ENCODE measurements around the gene HSD17B2. TPM values are rescaled to one million over a fixed set of nuclear protein-coding genes. Genes with fewer than 3 reads are reported as not detected.

Gene HSD17B2
- total RNA-seq, 2 donors from 2014 or later, result not detected

GRCh38 chr16:82061861-82062525, 26.9 kb downstream of the HSD17B2 start:
- Mint-ChIP-seq H3K36me3 (ENCODE audit: low read depth) (no peaks in the 10 kb centered on the region), H3K27ac (no peak overlapping the region), H3K9me3 (no peaks in the 10 kb centered on the region), H3K4me1 (peaks cover 11% of the 10 kb centered on the region), H3K27me3 (ENCODE audit: insufficient read depth) (peaks cover 6% of the 10 kb centered on the region), H3K4me3 (no peak overlapping the region)
- H3K36me3 ChIP-seq (ENCODE audit: control insufficient read depth, insufficient read depth, low read length), result no peaks in the 10 kb centered on the region
- no peak for DNase-seq
- H3K27ac ChIP-seq (ENCODE audit: low read depth, low read length), result no peak overlapping the region
- H3K27me3 ChIP-seq (ENCODE audit: control insufficient read depth, insufficient read depth, low read length, poor library complexity, severe bottlenecking), result peaks cover 11% of the 10 kb centered on the region
- no peaks in the 10 kb centered on the region for H3K4me1 ChIP-seq (ENCODE audit: control insufficient read depth, insufficient read depth, low read length)
- no peak overlapping the region for H3K9ac ChIP-seq (ENCODE audit: extremely low read depth, low read length, poor library complexity, severe bottlenecking)
- H3K4me3 ChIP-seq (ENCODE audit: low read length), result no peak overlapping the region
- TF ChIP-seq CTCF (conservative IDR thresholded peaks at IDR 0.05), result peak; percentile 77
- H3K9me3 ChIP-seq (ENCODE audit: control insufficient read depth, low read length), result no peaks in the 10 kb centered on the region
- WGBS, 2 experiments (ENCODE audit: insufficient coverage in 1 of 2, insufficient read length in 1 of 2), result 60 to 70% methylated on average over 5 of the region's 5 CpGs

DNA sequence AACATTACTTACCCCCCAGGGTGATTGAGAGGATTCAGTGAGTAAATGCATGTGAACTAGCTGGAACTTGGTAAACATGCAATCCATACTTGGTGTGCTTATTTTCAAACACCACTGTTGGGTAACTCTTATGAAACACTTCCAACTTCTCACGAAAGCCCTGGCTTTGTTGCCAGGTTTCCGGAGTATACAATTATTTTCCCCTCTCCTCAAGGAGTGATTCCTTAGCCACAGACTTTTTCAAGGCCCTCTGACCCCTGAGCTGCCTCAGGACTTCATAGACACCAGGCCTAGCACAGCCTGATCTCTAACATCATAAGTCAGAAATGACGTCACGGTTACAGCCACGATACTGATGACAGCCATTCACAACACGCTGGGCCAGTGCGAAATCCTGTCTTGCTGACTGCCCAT, 27.6 kb downstream of the HSD17B2 start:
- 92 to 93% methylated on average over 4 to 7 of the region's 7 CpGs for WGBS, 2 experiments (ENCODE audit: insufficient coverage in 1 of 2, insufficient read length in 1 of 2)
- H3K4me3 ChIP-seq (ENCODE audit: low read length), result no peak overlapping the region
- H3K4me1 ChIP-seq (ENCODE audit: control insufficient read depth, insufficient read depth, low read length), result no peaks in the 10 kb centered on the region
- H3K27ac ChIP-seq (ENCODE audit: low read depth, low read length), result no peak overlapping the region
- no peaks in the 10 kb centered on the region for H3K9me3 ChIP-seq (ENCODE audit: control insufficient read depth, low read length)
- no peak for DNase-seq
- no peaks in the 10 kb centered on the region for H3K36me3 Mint-ChIP-seq (ENCODE audit: low read depth)
- H3K27me3 Mint-ChIP-seq (ENCODE audit: insufficient read depth), result peaks cover 6% of the 10 kb centered on the region
- no peaks in the 10 kb centered on the region for H3K36me3 ChIP-seq (ENCODE audit: control insufficient read depth, insufficient read depth, low read length)
- peaks cover 11% of the 10 kb centered on the region for H3K27me3 ChIP-seq (ENCODE audit: control insufficient read depth, insufficient read depth, low read length, poor library complexity, severe bottlenecking)
- H3K27ac Mint-ChIP-seq, result no peak overlapping the region
- no peaks in the 10 kb centered on the region for H3K9me3 Mint-ChIP-seq
- H3K4me3 Mint-ChIP-seq, result no peak overlapping the region
- TF ChIP-seq CTCF (conservative IDR thresholded peaks at IDR 0.05), result no peak
- peaks cover 11% of the 10 kb centered on the region for H3K4me1 Mint-ChIP-seq
- no peak overlapping the region for H3K9ac ChIP-seq (ENCODE audit: extremely low read depth, low read length, poor library complexity, severe bottlenecking)

- no peaks in the 10 kb centered on the region for H3K36me3 Mint-ChIP-seq (ENCODE audit: low read depth)
- peaks cover 11% of the 10 kb centered on the region for H3K4me1 Mint-ChIP-seq
- no peak overlapping the region for H3K4me3 ChIP-seq (ENCODE audit: low read length)
- H3K9me3 Mint-ChIP-seq, result no peaks in the 10 kb centered on the region
- no peak for DNase-seq
- H3K9ac ChIP-seq (ENCODE audit: extremely low read depth, low read length, poor library complexity, severe bottlenecking), result no peak overlapping the region
- no peak overlapping the region for H3K4me3 Mint-ChIP-seq
- no peak overlapping the region for H3K27ac ChIP-seq (ENCODE audit: low read depth, low read length)
- 56 to 69% methylated on average over 3 to 5 of the region's 5 CpGs for WGBS, 2 experiments (ENCODE audit: insufficient coverage in 1 of 2, insufficient read length in 1 of 2)
- peaks cover 6% of the 10 kb centered on the region for H3K27me3 Mint-ChIP-seq (ENCODE audit: insufficient read depth)
- no peak for TF ChIP-seq CTCF (conservative IDR thresholded peaks at IDR 0.05)
- no peaks in the 10 kb centered on the region for H3K36me3 ChIP-seq (ENCODE audit: control insufficient read depth, insufficient read depth, low read length)
- H3K27ac Mint-ChIP-seq, result no peak overlapping the region
- peaks cover 11% of the 10 kb centered on the region for H3K27me3 ChIP-seq (ENCODE audit: control insufficient read depth, insufficient read depth, low read length, poor library complexity, severe bottlenecking)
- no peaks in the 10 kb centered on the region for H3K4me1 ChIP-seq (ENCODE audit: control insufficient read depth, insufficient read depth, low read length)
- H3K9me3 ChIP-seq (ENCODE audit: control insufficient read depth, low read length), result no peaks in the 10 kb centered on the region
Observed at GRCh38 chr16:82063456-82064082, 28.5 kb downstream of the HSD17B2 start.

Measured in endodermal cell (in vitro differentiated cells).